Heart left ventricle (tissue), 16 donors: ENCODE measurements around the gene MYL3. TPM values are rescaled to one million over a fixed set of nuclear protein-coding genes. Genes with fewer than 3 reads are reported as not detected.

Experiments
- ATAC-seq, 4 donors: fragments of 200-7000 bp; cut with Tn5 transposase; one replicate each; pipeline ENCODE4 v1.9.1; 2020 to 2022; ENCODE audit warnings: moderate library complexity in 4 of 4, mild to moderate bottlenecking in 3 of 4, moderate number of reproducible peaks in 1 of 4
- DNase-seq, 5 donors: peaks; one replicate each; pipeline ENCODE4 v3.0.0-alpha.2; 2020
- H3K27ac ChIP-seq, 12 donors: fragments of 200-600 bp; sonication (generic) in 4 of 12; one replicate each; pipeline versions ENCODE4 v1.5.0 to v1.8.0; 2016 to 2022; ENCODE audit warnings: mild to moderate bottlenecking in 2 of 12
- H3K27me3 ChIP-seq, 9 donors: fragments of 200-600 bp; sonication (generic) in 2 of 9; one replicate each; pipeline versions ENCODE4 v1.5.1 to v1.8.0; 2016 to 2022; ENCODE audit warnings: mild to moderate bottlenecking in 3 of 9
- H3K36me3 ChIP-seq, 9 donors: fragments of 200-600 bp; sonication (generic) in 2 of 9; one replicate each; pipeline versions ENCODE4 v1.5.0 to v1.8.0; 2018 to 2022; ENCODE audit warnings: mild to moderate bottlenecking in 2 of 9
- H3K4me1 ChIP-seq, 12 donors: fragments of 200-600 bp; sonication (generic) in 4 of 12; one replicate each; pipeline versions ENCODE4 v1.5.0 to v1.8.0; 2016 to 2022; ENCODE audit warnings: mild to moderate bottlenecking in 3 of 12
- H3K4me3 ChIP-seq, 12 donors: fragments of 200-600 bp; sonication (generic) in 4 of 12; one replicate each; pipeline versions ENCODE4 v1.5.0 to v1.8.0; 2017 to 2022; ENCODE audit warnings: mild to moderate bottlenecking in 9 of 12, moderate library complexity in 4 of 12
- H3K9me3 ChIP-seq, 12 donors: fragments of 200-600 bp; sonication (generic) in 4 of 12; one replicate each; pipeline versions ENCODE4 v1.5.0 to v1.8.0; 2016 to 2022; ENCODE audit warnings: mild to moderate bottlenecking in 1 of 12
- POLR2A ChIP-seq, 2 donors: fragments of 450-650 bp; IDR thresholded peaks; one replicate each; pipeline ENCODE4 v1.6.1; 2017; ENCODE audit warnings: antibody characterized with exemption in 2 of 2, mild to moderate bottlenecking in 2 of 2, moderate library complexity in 2 of 2
- WGBS, 4 donors: extraction: QIAGEN DNeasy Blood & Tissue Kit in 2 of 4; methylation state at CpG; one replicate each; pipeline versions ENCODE4 v1.1.5 to v1.1.7; 2013 to 2018; 5-methylcytosine and 5-hydroxymethylcytosine counted together
- intact Hi-C, 10 donors: fragments of 100-400 bp; cut with DNase I; formaldehyde crosslinking; loops; one replicate each; pipeline versions ENCODE4 v1.11.1 to v1.14.2; 2022
- polyA plus RNA-seq, 2 donors: library from polyadenylated mRNA; stranded (reverse); fragments of 200-250 nt; gene quantifications; one replicate each; pipeline ENCODE4 v1.2.3, GENCODE V29; 2013
- total RNA-seq, 9 donors: library from RNA; depleted of rRNA in 2 of 9; stranded (reverse); fragments of >200 nt in 2 of 9; fragmentation: NEBNext Ultra II Directional in 3 of 9; extraction: Animal tissue kit (Norgen Biotek cat#: 25700) in 3 of 9; gene quantifications; one replicate each; pipeline versions ENCODE4 v1.1.0 to v1.2.4, GENCODE V29; 2016 to 2023
- TF ChIP-seq, protein P1 (sequence below), 12 donors: fragments of 200-600 bp; sonication (generic) in 4 of 12; IDR thresholded peaks; one replicate each; pipeline versions ENCODE4 v1.5.0 to v1.8.0; 2018 to 2022; ENCODE audit warnings: antibody characterized with exemption in 12 of 12, mild to moderate bottlenecking in 5 of 12
- donor health status: ischemic (EF 13 %, LVEDD 7.1; RV severe dilation, severe dysfunction).
- donor health status: healthy with polysubstance abuse.
- donor health status: DM: no; HTN: yes; CAD: no.
- donor health status: DM: no; HTN: no; CAD: no.
- donor health status: ischemic (EF 25% LVEDD 6.9; RV normal size, moderate dysfunction).
- donor health status: ischemic (EF 25% LVEDD 5.7; RV mildly dilated, moderate dysfunction).
- donor health status: healthy.
- donor health status: DM: yes; HTN: yes; CAD: no.
- donor health status: ischemic (EF 35%, LVEDD 5.7; RV mildly dilated, moderate dysfunction).
- donor health status: nonischemic (EF 11% LVEDD 7.7; RV severe dilation, severe dysfunction).
- donor health status: DM: yes; HTN: yes; CAD: no.
- donor health status: PGD.
- donor health status: ischemic (EF 29% LVEDD 5.4; RV normal size, mild dysfunction).
- donor health status: nonischemic (EF 23%, LVEDD 6.1; RV moderate dilation, normal function).

MYL3 gene
- total and polyA plus RNA-seq, 11 donors, result 4,961 to 12,544 (median 6,839) TPM

DNA sequence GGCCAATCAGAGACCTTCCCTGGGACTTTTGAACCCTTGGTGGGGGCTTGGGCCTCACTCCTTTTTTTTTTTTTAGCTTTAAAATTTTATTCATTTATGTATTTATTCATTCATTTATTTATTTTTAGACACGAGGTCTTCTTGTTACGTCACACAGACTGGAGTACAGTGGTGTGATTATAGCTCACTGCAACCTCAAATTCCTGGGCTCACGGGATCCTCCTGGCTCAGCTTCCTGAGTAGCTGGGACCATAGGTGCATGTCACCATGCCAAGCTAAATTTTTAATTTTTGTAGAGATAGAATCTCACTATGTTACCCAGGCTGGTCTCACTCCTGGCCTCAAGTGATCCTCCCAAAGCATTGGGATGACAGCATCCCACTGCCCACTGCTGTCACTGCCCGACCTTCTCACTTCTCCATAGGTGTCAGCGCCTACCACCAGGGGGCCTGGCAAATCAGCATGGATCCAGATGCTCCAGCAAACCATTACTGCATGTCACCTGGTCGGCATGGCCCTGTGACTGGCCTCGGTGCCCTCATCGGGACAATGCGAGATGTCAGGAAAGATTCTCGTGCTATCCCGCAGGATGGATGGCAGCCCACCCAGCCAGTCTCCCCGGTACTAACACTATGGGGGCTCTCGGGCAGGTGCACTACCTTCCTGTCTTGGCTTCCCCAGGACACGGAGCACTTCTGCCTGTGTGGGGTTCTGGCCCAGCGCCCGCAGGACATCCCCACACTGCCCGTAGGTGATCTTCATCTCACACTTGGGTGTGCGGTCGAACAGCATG is 3.0 kb downstream of the MYL3 start:
- peak in 1 of 4 donors; percentile 0 for ATAC-seq

DNA sequence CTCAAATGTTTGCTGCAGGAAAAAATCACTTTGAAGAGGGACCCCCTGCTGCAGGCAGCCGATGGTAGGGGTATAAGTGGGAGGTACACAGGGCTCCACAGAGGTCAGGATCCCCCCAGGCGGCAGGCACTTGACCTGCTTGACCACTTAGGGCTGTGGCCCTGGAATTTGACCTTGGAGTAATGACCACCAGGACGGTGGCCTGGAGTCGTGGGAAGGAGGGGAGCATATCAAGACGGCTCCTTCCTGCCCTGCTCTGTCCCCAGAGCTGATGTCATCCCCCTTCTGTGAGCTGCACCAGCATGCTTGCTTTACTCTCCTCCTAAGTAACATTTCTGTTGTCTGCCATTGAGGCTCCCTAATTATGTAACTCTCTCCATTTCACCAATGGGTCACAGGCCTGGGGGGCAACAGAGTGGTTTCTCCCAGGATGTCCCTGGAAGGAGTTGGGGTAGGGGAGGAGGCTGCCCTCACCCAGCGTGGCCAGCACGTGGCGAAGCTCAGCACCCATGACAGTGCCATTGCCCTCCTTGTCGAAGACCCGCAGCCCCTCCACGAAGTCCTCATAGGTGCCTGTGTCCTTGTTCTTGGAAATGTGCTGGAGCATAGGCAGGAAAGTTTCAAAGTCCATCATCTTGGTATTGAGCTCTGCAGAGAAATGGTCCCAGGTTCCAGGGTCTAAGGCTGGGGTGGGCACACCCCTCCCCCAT is 4.1 kb downstream of the MYL3 start:
- 40 to 61% (median 53%) methylated on average over 9 to 11 of the region's 11 CpGs for WGBS, 4 donors
- H3K27ac ChIP-seq, result peak overlapping the region in 11 of 12 donors; percentile 6 to 100 (median 96)
- H3K4me1 ChIP-seq, result peaks cover 0 to 37% (median 4%) of the 10 kb centered on the region in 12 donors
- H3K36me3 ChIP-seq, result peaks cover 0 to 56% (median 31%) of the 10 kb centered on the region in 9 donors
- H3K4me3 ChIP-seq, result peak overlapping the region in 11 of 12 donors; percentile 5 to 86 (median 66)
- intact Hi-C loops, result no loop called here
- no peak for ATAC-seq
- H3K27me3 ChIP-seq, result no peaks in the 10 kb centered on the region
- no peaks in the 10 kb centered on the region for H3K9me3 ChIP-seq
- TF ChIP-seq POLR2A (IDR thresholded peaks at IDR 0.05), result no peak
- TF ChIP-seq, protein P1, sequence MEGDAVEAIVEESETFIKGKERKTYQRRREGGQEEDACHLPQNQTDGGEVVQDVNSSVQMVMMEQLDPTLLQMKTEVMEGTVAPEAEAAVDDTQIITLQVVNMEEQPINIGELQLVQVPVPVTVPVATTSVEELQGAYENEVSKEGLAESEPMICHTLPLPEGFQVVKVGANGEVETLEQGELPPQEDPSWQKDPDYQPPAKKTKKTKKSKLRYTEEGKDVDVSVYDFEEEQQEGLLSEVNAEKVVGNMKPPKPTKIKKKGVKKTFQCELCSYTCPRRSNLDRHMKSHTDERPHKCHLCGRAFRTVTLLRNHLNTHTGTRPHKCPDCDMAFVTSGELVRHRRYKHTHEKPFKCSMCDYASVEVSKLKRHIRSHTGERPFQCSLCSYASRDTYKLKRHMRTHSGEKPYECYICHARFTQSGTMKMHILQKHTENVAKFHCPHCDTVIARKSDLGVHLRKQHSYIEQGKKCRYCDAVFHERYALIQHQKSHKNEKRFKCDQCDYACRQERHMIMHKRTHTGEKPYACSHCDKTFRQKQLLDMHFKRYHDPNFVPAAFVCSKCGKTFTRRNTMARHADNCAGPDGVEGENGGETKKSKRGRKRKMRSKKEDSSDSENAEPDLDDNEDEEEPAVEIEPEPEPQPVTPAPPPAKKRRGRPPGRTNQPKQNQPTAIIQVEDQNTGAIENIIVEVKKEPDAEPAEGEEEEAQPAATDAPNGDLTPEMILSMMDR (IDR thresholded peaks at IDR 0.05), result no peak
- peak; percentile 6 to 47 (median 33) for DNase-seq

More for the DNA sequence above, 3.0 kb downstream of the MYL3 start:
- TF ChIP-seq POLR2A (IDR thresholded peaks at IDR 0.05), result no peak
- TF ChIP-seq, protein P1 (IDR thresholded peaks at IDR 0.05), result peak; percentile 16 to 59 (median 34)
- intact Hi-C loops, result loop anchor here in 3 of 10 donors (5.0 to 10.0 kb wide), 3 partner anchors 155 to 465 kb away; partner anchors contain the start of gene TMIE (in 1 of the 3)
- Histone ChIP-seq H3K9me3 (no peaks in the 10 kb centered on the region), H3K36me3 (peaks cover 0 to 56% (median 31%) of the 10 kb centered on the region in 9 donors), H3K27me3 (no peaks in the 10 kb centered on the region), H3K27ac (peak overlapping the region; percentile 83 to 100 (median 96)), H3K4me1 (peaks cover 0 to 48% (median 4%) of the 10 kb centered on the region in 12 donors), H3K4me3 (peak overlapping the region; percentile 44 to 86 (median 64))
- DNase-seq, result peak; percentile 48 to 64 (median 55)
- 38 to 60% (median 51%) methylated on average over 9 to 19 of the region's 19 CpGs for WGBS, 4 donors

DNA sequence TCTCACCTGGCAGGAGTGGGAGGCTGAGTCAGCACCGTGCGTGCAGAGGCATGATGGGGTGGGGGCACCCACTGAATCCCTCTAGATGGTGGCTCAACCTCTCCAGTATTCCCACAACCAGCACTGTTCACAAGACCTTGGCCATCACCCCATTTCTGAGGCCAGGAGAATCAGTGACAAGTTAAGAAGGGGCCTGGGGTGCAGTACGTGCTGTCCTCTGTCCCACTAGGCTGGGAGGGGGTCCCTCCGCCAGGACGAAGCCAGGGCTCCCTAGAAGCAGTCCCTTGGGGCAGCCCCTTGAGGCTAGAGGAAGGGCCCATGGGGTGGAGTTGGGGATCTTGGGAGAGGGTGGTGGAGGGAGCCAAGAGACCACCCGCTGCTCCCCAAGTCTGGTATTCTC is 4.8 kb downstream of the MYL3 start:
- DNase-seq (peak; percentile 9 to 35 (median 28)), ATAC-seq (no peak)
- 55 to 68% (median 62%) methylated on average over 1 to 6 of the region's 6 CpGs for whole genome bisulfite sequencing, 4 donors
- peaks cover 0 to 37% (median 4%) of the 10 kb centered on the region in 12 donors for H3K4me1 ChIP-seq
- no peaks in the 10 kb centered on the region for H3K27me3 ChIP-seq
- H3K4me3 ChIP-seq, result peak overlapping the region in 10 of 12 donors; percentile 5 to 86 (median 66)
- intact Hi-C loops, result no loop called here
- H3K9me3 ChIP-seq, result no peaks in the 10 kb centered on the region
- peak overlapping the region in 11 of 12 donors; percentile 6 to 100 (median 96) for H3K27ac ChIP-seq
- peaks cover 0 to 56% (median 31%) of the 10 kb centered on the region in 9 donors for H3K36me3 ChIP-seq
- TF ChIP-seq POLR2A (IDR thresholded peaks at IDR 0.05), result no peak
- TF ChIP-seq, protein P1 (IDR thresholded peaks at IDR 0.05), result no peak
